Activated T-helper 1 cell treated with anti-CD3 and anti-CD28 coated beads, Interleukin-12 subunit alpha, Interleukin-12 subunit beta, Interleukin-2, Interleukin-4 antibody, amounts not matched to agents 30 ng/mL and 10 ng/mL and 1 ng/mL, durations not matched to agents 14 hours and 24 hours and 36 hours (primary cell): Measurements from ENCODE around the gene PSMA3. TPM values are rescaled to one million over a fixed set of nuclear protein-coding genes. Genes with fewer than 3 reads are reported as not detected.

Source experiments
- DNase-seq: peaks from one replicate; pipeline ENCODE4 v3.0.0; 2021; ENCODE audit warnings: low spot score
- H3K27ac Mint-ChIP-seq: one replicate; pipeline ENCODE4 v1.8.0; 2021; ENCODE audit warnings: mild to moderate bottlenecking, mixed read lengths
- H3K27me3 Mint-ChIP-seq: one replicate; pipeline ENCODE4 v1.8.0; 2022; ENCODE audit warnings: mild to moderate bottlenecking, moderate library complexity, mixed read lengths; ENCODE audit not compliant: insufficient read depth
- H3K36me3 Mint-ChIP-seq: one replicate; pipeline ENCODE4 v1.8.0; 2021; ENCODE audit warnings: low read depth, mixed read lengths
- H3K4me1 Mint-ChIP-seq: one replicate; pipeline ENCODE4 v1.8.0; 2021; ENCODE audit warnings: low read depth, mixed read lengths
- H3K4me3 Mint-ChIP-seq: one replicate; pipeline ENCODE4 v1.8.0; 2021; ENCODE audit warnings: mild to moderate bottlenecking, moderate library complexity, mixed read lengths
- H3K9me3 Mint-ChIP-seq: one replicate; pipeline ENCODE4 v1.8.0; 2021; ENCODE audit warnings: mixed read lengths
- intact Hi-C: fragments of 100-400 bp; cut with micrococcal nuclease; formaldehyde crosslinking; loops from one replicate; pipeline ENCODE4 v1.15.1; 2024
- total RNA-seq: library from RNA; stranded (reverse); gene quantifications from 2 replicates; pipeline ENCODE4 v1.2.3, GENCODE V29; 2022

PSMA3 gene
- total RNA-seq, 1 donor from 2014 or later: 453 TPM

DNA sequence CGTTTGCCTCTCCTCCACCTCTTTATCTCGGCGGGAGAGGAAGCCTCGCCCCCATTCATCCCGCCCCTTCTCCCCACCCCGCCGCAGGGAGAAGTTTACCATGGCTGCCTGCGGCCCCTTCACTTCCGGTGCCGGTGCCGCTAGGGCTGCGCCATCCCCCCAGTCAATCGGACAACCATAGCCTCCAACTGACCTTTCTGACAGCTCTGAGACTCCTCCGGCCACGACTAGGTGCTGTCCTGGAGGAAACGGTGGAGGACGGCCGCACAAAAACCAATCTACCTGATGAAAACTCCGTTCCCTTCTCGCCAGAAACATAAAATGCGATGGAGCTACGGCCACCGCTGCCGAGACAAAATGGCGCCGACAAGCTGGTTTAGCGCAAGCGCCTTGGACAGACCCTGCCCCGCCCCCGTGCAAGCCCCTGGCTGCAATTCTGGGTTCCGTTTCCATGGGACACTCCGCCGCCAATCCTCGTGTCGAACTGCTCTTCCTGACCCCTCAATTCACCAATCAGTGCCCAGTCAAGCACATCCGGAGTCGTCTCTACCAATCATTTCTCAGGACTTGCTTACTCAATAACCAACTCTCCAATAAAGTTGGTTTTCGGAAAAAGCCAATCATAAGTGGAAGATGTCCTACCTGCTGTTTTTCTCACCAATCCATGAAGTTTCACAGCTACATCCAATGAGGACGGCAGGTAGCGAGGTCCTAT, 53.3 kb downstream of the PSMA3 start:
- DNase-seq: peak; percentile 97
- Mint-ChIP-seq H3K9me3 (no peaks in the 10 kb centered on the region), H3K4me1 (peaks cover 53% of the 10 kb centered on the region), H3K27me3 (no peaks in the 10 kb centered on the region), H3K4me3 (no peak overlapping the region), H3K36me3 (peaks cover 40% of the 10 kb centered on the region), H3K27ac (no peak overlapping the region)
- intact Hi-C loops: loop anchor here (1.0 to 5.0 kb wide), 13 partner anchors 17 to 1951 kb away; partner anchors contain the start of genes ACTR10, AP5M1, DAAM1 and DACT1

DNA sequence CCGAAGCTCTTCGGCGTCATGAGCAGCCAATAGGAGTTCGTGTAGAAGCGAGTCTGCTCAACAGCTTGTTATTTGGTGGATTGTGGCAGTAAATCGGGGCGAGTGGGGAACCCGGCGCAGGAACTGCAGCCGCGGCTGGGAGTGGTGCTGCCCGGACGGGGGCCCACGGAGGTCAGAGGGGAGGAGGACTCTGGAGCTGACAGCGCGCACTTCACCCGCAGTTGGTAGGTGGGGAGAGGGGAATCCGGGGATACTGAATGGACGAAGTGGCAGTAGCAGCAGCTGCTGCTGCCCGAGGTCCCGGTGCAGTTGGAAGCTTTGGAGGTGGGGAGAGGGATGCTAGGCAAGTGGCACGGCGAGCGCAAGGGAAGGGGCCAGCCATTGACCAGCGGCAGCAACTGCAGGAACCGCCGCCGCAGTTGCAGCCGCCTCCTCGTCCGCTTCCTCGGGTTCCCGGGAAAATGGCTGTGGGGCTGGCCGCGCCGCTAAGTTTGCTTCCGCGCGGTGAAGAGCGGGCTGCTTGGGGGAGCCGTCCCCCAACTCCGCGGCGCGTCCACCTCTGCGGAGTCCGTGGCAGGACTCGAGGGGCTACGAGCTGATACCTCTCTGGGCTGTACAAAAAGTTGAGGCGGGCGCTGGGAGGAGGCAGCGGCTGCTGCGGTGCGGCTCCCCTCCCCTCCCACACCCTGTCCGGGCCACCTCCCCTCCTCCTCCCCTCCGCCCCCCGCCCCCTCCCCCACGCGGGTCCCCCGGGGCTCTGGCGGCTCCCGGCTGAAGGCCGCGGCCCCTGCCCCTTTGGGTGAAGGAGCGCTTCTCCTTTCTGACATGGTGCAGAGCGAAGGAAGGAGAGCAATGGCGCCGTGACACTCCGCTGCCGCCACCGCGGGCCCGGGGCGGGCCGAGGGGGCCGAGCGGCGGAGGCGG, 54.1 kb downstream of the PSMA3 start, which contains the start of gene ARID4A:
Gene ARID4A (plus strand): TSS at position 79 of the 924 bp plus-strand sequence. CDS start 1,300 bp downstream, outside the sequence.
- H3K36me3 Mint-ChIP-seq: peaks cover 39% of the 10 kb centered on the region
- DNase-seq: peak; percentile 87
- no peaks in the 10 kb centered on the region for H3K27me3 Mint-ChIP-seq
- H3K27ac Mint-ChIP-seq: no peak within 1 kb of the TSS
- no peaks in the 10 kb centered on the region for H3K9me3 Mint-ChIP-seq
- intact Hi-C loops: loop anchor here (1.0 to 5.0 kb wide), 10 partner anchors 33 to 1950 kb away; partner anchors contain the start of genes ACTR10, AP5M1, DACT1 and EXOC5
- peaks cover 50% of the 10 kb centered on the region for H3K4me1 Mint-ChIP-seq
- peak within 1 kb of the TSS; percentile 97 for H3K4me3 Mint-ChIP-seq

DNA sequence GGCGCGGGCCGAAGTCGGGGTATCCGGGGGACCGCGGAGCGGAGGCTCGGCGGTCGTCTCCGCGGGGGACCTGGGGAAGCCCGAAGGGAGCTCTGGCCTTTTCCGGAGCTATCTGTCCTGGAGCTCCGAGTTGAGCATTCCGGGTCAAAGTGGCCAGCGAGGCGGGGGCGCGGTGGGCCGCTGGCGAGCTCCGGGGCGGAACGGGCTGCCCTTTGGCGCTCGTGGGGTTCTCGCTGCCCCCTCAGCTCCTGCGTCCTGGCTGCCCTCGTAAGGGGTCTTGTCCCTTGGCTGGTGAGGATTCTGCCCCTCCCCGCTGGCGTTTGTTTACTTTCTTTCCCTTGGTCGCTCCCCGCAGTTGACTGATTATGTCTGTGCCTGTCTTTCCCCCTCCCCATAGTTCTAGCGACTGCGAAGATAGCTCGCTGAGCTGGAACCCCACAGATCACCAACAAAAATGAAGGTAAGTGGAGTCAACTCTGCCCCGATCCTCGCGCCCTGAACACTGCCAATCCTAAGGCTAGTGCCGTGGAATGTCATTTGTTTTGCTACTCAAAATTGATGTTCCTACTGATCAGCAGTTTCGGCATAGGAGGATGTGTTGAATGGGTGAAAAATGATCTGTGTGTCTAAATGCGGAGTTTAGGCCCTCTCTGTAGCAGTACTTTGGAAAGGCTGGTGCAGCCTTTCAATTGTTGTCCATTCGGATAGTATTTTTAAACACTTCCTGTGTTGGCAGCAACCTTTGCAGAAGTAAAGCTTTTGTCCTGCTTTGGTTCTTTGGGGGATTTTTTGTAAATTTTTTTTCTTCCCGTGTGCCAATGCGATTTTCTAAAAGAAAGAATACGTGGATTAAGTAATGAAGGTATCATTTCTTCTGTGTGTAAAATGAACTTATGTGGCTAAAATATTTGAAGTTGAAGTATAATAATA, 55.0 kb downstream of the PSMA3 start:
- Mint-ChIP-seq H3K36me3 (peaks cover 30% of the 10 kb centered on the region), H3K27me3 (no peaks in the 10 kb centered on the region), H3K4me1 (peaks cover 42% of the 10 kb centered on the region), H3K9me3 (no peaks in the 10 kb centered on the region), H3K27ac (peak overlapping the region; percentile 93), H3K4me3 (peak overlapping the region; percentile 97)
- DNase-seq: no peak
- intact Hi-C loops: loop anchor here (2.0 to 5.0 kb wide), 5 partner anchors 63 to 1949 kb away; partner anchors contain the start of genes AP5M1, DACT1, EXOC5 and PCNX4

GRCh38 chr14:58301416-58301815, 56.8 kb downstream of the PSMA3 start:
- Mint-ChIP-seq H3K27me3 (no peaks in the 10 kb centered on the region), H3K27ac (no peak overlapping the region), H3K36me3 (peaks cover 30% of the 10 kb centered on the region), H3K4me1 (peaks cover 37% of the 10 kb centered on the region), H3K9me3 (no peaks in the 10 kb centered on the region), H3K4me3 (no peak overlapping the region)
- no peak for DNase-seq
- intact Hi-C loops: no loop called here

DNA sequence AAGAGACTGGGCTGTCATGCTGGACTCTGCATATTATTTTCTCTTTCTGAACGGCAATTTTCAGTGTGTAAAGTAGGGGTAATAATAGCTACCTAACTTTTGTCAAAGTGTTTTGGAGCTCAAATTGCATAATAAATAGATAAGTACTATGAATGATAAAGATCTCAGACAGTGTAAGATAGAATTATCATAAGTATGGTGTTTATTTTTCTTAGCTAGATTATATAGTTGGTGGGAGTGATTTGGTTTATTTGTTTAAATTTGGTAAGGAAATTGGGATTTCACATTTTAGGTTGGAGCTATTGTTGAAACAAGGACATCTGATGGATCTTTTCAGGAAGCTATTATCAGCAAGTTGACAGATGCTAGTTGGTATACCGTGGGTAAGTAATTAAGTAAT, 61.1 kb downstream of the PSMA3 start:
- H3K9me3 Mint-ChIP-seq: no peaks in the 10 kb centered on the region
- peaks cover 23% of the 10 kb centered on the region for H3K36me3 Mint-ChIP-seq
- DNase-seq: no peak
- intact Hi-C loops: no loop called here
- no peaks in the 10 kb centered on the region for H3K27me3 Mint-ChIP-seq
- no peak overlapping the region for H3K4me3 Mint-ChIP-seq
- no peak overlapping the region for H3K27ac Mint-ChIP-seq
- H3K4me1 Mint-ChIP-seq: peaks cover 24% of the 10 kb centered on the region

- DNase-seq: no peak
- Mint-ChIP-seq H3K4me1 (peaks cover 19% of the 10 kb centered on the region), H3K9me3 (no peaks in the 10 kb centered on the region), H3K4me3 (no peak overlapping the region), H3K27me3 (no peaks in the 10 kb centered on the region), H3K36me3 (peaks cover 18% of the 10 kb centered on the region), H3K27ac (no peak overlapping the region)
- intact Hi-C loops: no loop called here
Measured at GRCh38 chr14:58307597-58308316, 63.1 kb downstream of the PSMA3 start.

DNA sequence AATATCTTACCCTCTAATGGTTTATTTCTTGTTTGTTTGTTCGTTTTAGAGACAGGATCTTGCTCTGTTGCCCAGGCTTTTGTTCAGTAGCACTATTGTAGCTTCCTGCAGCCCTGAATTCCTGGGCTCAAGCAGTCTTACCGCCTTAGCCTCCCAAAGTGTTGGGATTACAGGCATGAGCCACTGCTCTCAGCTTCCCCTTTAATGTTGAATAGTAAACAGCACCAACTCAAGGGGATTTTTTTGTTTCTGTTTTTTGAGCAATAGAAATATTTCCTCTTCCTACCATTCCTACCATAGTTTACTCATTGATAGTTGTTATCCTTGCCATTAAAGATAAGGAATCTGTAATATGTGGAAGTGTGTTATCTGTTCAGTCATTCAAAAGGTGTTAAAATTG, 64.4 kb downstream of the PSMA3 start:
- peaks cover 19% of the 10 kb centered on the region for H3K4me1 Mint-ChIP-seq

DNA sequence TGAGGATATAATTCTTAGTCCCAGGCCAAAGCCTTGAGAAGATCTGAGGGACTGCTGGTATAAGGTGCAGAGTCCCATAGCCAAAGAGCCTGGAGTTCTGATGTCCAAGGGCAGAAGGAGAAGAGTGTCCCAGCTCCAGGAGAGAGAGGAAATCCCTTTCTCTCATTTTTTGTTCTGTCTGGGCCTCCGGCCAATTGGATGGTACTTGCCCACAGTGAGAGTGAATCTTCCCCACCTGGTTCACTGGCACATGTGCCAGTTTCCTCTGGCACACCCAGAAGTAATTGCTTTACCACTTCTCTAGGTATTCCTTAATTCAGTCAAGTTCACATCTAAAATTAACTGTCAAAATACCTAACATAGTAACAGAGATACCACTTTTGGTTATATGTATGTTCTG, 69.1 kb downstream of the PSMA3 start:
- intact Hi-C loops: no loop called here
- Mint-ChIP-seq H3K4me1 (peaks cover 8% of the 10 kb centered on the region), H3K36me3 (peaks cover 14% of the 10 kb centered on the region), H3K9me3 (no peaks in the 10 kb centered on the region), H3K27me3 (no peaks in the 10 kb centered on the region), H3K4me3 (no peak overlapping the region), H3K27ac (no peak overlapping the region)
- no peak for DNase-seq

More for the DNA sequence above, 64.4 kb downstream of the PSMA3 start:
- Mint-ChIP-seq H3K36me3 (peaks cover 15% of the 10 kb centered on the region), H3K27ac (no peak overlapping the region), H3K27me3 (no peaks in the 10 kb centered on the region), H3K4me3 (no peak overlapping the region), H3K9me3 (no peaks in the 10 kb centered on the region)
- intact Hi-C loops: no loop called here
- DNase-seq: no peak

- no peak overlapping the region for H3K4me3 Mint-ChIP-seq
- no peak overlapping the region for H3K27ac Mint-ChIP-seq
- H3K4me1 Mint-ChIP-seq: no peaks in the 10 kb centered on the region
- no peak for DNase-seq
- intact Hi-C loops: no loop called here
- H3K27me3 Mint-ChIP-seq: no peaks in the 10 kb centered on the region
- H3K9me3 Mint-ChIP-seq: no peaks in the 10 kb centered on the region
- H3K36me3 Mint-ChIP-seq: peaks cover 14% of the 10 kb centered on the region
Measured at GRCh38 chr14:58315606-58316005, 71.0 kb downstream of the PSMA3 start.
